ENCODE results near the gene TMEM114. TPM values are rescaled to one million over a fixed set of nuclear protein-coding genes. Genes with fewer than 3 reads are reported as not detected.

TMEM114 gene
- not detected in 2 replicates for total RNA-seq

DNA sequence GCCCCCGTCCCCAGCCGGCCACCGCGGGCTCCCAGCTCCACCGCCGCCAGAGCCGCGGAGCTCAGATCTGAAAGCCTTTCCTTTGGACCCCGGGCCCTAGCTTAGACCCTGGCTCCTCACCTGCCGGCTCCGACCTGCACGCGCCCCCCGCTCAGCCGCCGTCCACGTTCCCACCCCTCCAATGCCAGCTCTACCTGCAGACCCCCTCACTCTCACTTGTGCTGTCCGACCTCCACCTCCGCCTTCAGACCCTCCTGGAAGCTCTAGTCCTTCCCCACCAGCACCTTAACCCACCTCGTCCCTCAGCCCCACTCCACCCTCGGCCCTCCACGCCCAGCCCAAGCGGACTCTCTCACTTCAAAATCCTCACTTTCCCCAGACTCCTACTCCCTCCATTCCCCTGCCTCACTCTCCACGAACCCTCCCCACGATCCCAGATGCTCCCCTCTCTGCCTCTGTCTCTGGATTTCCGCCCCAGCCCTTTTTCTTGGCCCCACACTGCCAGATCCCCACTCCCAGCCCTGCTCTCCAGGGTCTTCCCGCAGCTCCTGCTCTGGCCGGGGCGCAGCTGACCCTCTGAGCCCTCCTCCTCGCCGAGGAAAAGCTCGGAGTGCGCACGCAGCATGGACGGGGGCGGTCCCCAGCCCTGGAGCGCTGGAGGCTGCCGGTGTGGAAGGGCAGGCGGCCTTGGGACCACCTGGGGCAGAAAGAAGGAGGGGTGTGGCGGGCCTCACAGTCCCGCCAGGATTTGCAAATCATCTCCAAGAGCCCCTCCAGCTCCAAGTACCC, at the start of gene TMEM114:
Gene TMEM114, minus strand, starts transcription at position 612 of the 789 bp plus-strand sequence. CDS start 673 bp downstream, outside the sequence.

DNA sequence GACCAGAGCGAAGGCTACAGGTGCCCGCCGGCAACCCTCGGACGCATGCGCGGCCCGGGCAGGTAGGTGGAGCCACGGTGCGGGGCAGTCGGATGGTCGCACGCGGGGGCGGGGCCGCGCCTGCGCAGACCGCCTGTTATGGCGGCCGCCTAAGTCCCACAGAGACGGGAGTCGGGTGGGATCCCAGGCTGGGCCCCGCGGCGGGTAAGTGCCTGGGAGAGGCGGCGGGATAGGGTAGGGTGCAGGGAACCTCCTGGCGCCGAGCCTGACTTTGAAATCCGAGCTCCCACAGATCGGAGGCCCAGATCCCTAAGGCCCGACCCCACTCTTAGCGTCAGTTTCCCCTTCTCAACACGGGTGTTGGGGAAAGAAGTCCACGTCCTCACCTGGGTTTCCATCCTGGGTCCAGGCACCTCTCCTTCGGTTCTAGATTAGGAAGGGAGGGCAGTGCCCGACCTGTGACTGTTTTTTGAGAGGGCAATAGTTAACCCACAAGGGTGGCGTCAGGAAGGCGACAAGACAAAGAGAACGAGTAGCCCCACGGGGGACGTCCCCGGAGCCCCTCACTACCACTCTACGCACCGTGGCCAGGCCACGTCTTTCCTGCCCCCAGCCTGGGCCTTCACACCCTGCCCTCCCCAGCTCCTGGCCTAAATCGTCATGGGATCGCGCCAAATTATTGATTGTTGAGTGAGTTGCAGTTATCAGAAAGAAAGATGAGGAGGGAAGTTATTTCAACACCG, 31.4 kb upstream of the TMEM114 start, which contains the start of gene METTL22:
Gene METTL22, plus strand, starts transcription at position 127 of the 743 bp plus-strand sequence. CDS start 3,968 bp downstream, outside the sequence.

Other genes with a start within 250 kb of the TMEM114 start
- gene METTL22, start 31.2 kb upstream of the TMEM114 start, total RNA-seq: 23.0 and 33.6 TPM in 2 replicates
- gene ABAT, start 84.1 kb upstream of the TMEM114 start, total RNA-seq: 0.98 and 1.1 TPM in 2 replicates
- gene TMEM186, start 207.1 kb upstream of the TMEM114 start, total RNA-seq: 2.9 and 4.6 TPM in 2 replicates
- gene PMM2, start 207.3 kb upstream of the TMEM114 start, total RNA-seq: 49.6 and 52.4 TPM in 2 replicates

All from vein endothelial cell (primary cell).